Measurements from ENCODE around the gene BACE2. TPM values are rescaled to one million over a fixed set of nuclear protein-coding genes. Genes with fewer than 3 reads are reported as not detected.

BACE2 gene
- total and polyA plus RNA-seq, 2 donors (not counting 3 experiments of a cell fraction or from before 2014, with no cell fraction given) = 113 to 184 TPM

- intact Hi-C loops (cut with micrococcal nuclease) (loop anchor here (5.0 kb wide), 2 partner anchors 158 to 837 kb away; no protein-coding TSS in a partner anchor), dilution Hi-C loops (cut with MboI; ENCODE audit: extremely low pct_ligation_motif_present, low sequenced_read_pairs) (no loop called here)
- peaks cover 0 to 5% of the 10 kb centered on the region in 2 experiments for H3K36me3 ChIP-seq (ENCODE audit: control insufficient read depth in 2 of 2, extremely low read depth in 1 of 2, insufficient read depth in 2 of 2, low read length in 2 of 2)
- POLR2A ChIA-PET = no interaction called here
- FAIRE-seq = no peak
- DNase-seq (ENCODE audit: low read depth, low spot score) = no peak
- no peak overlapping the region for H3K9ac ChIP-seq (replicated peaks; ENCODE audit: extremely low read depth, insufficient read depth, low read length)
- CTCF ChIA-PET = interaction anchor here (4.4 to 7.8 kb wide), 2 partner anchors 110 to 177 kb away, joined by 34 to 220 read pairs; no protein-coding TSS in a partner anchor
- no TSS peak for BruUV-seq (replicated peaks)
- H3K27ac ChIP-seq (ENCODE audit: insufficient read depth, low read depth, low read length) = no peak overlapping the region
- H3K27me3 ChIP-seq (ENCODE audit: control insufficient read depth in 2 of 2, insufficient read depth in 2 of 2, low read length in 2 of 2) = peaks cover 2% of the 10 kb centered on the region in 2 experiments
- H4K20me1 ChIP-seq (replicated peaks; ENCODE audit: control insufficient read depth, extremely low read depth, insufficient read depth, low read length) = no peaks in the 10 kb centered on the region
- H3K79me2 ChIP-seq (ENCODE audit: control insufficient read depth, insufficient read depth, low read length) = no peaks in the 10 kb centered on the region
- no peaks in the 10 kb centered on the region for H3K4me1 ChIP-seq (ENCODE audit: control insufficient read depth, extremely low read depth, insufficient read depth, low read length)
- no peaks in the 10 kb centered on the region for H3K9me3 ChIP-seq (replicated peaks; ENCODE audit: control insufficient read depth, insufficient read depth, low read length)
- no peaks in the 10 kb centered on the region for H3K9me1 ChIP-seq (replicated peaks; ENCODE audit: control insufficient read depth, extremely low read depth, insufficient read depth, low read length)
- H3K4me2 ChIP-seq (ENCODE audit: insufficient read depth, low read length) = no peak overlapping the region
- TF ChIP-seq POLR2AphosphoS5 (IDR thresholded peaks at IDR 0.05; ENCODE audit: insufficient read depth, low read depth, low read length) (no peak), EZH2 (IDR thresholded peaks at IDR 0.05; ENCODE audit: borderline replicate concordance, low read depth, low read length, severe bottlenecking) (no peak), JUN (IDR thresholded peaks at IDR 0.05; ENCODE audit: borderline replicate concordance, insufficient read depth, insufficient read length, low read depth) (no peak), CTCF (IDR thresholded peaks at IDR 0.05; ENCODE audit: extremely low read depth in 1 of 2, insufficient read depth in 1 of 2, low read depth in 1 of 2, low read length in 2 of 2) (no peak), GATA2 (IDR thresholded peaks at IDR 0.05; ENCODE audit: insufficient read depth, insufficient read length, low read depth, low read length) (no peak), FOS (IDR thresholded peaks at IDR 0.05; ENCODE audit: borderline replicate concordance, insufficient read depth, low read length) (no peak), POLR2A (IDR thresholded peaks at IDR 0.05; ENCODE audit: low read depth, low read length) (no peak), MAX (IDR thresholded peaks at IDR 0.05; ENCODE audit: insufficient read depth, insufficient read length) (no peak), MYC (IDR thresholded peaks at IDR 0.05; ENCODE audit: low read depth, low read length) (no peak)
- H2AFZ ChIP-seq (ENCODE audit: low read depth, low read length) = no peak overlapping the region
- H3K4me3 ChIP-seq (replicated peaks in 1 of 3; ENCODE audit: insufficient read depth in 1 of 3, low read depth in 1 of 3, low read length in 3 of 3) = no peak overlapping the region
These were observed 112.4 kb downstream of the BACE2 start for GRCh38 chr21:41280115-41280919.
